AG09309 (cell line): ENCODE data around the gene OLFML2A.

ENCODE experiments used
- DNase-seq: peaks from one replicate; pipeline ENCODE4 v3.0.0-alpha.2; 2010; ENCODE audit warnings: low read depth
- H3K4me3 ChIP-seq: 2 replicates; pipeline ENCODE4 v1.5.1; 2011; ENCODE audit warnings: mild to moderate bottlenecking, low read depth, low read length, moderate library complexity; ENCODE audit not compliant: control insufficient read depth
- TF ChIP-seq, protein P1 (sequence below): IDR thresholded peaks from 2 replicates; pipeline ENCODE4 v1.5.1; 2011; ENCODE audit warnings: mild to moderate bottlenecking, low read depth, low read length, inconsistent platforms; ENCODE audit not compliant: insufficient read depth, control insufficient read depth; ENCODE audit errors: missing control alignments

The OLFML2A gene

DNA sequence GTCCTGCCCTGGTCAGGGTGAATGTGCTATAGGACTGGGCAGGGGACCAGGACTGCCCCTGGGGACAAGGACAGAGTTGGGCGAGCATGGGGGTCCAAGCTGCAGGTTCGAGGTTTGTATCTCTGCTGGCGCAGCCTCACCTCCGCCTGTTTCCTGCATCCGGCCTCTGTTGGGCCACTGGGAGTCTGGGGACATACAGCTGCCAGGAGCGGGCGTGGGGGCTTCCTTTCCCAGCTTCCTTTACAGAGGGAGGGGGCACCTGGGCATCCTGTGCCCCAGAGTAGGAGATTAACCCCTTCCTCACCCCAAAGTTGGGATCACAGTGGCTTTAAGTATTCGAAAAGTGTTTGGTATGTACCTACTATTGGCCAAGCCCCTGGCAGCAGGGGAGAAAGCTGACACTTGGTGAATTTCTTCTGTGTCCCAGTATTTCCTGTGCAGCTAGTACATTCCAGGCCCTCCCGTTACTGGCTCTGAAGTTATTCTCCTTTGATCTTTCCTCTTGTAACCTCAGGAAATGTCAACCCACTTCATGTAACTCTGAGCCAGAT, 19.0 kb downstream of the OLFML2A start:
- H3K4me3 ChIP-seq, result no peak overlapping the region
- TF ChIP-seq, protein P1, sequence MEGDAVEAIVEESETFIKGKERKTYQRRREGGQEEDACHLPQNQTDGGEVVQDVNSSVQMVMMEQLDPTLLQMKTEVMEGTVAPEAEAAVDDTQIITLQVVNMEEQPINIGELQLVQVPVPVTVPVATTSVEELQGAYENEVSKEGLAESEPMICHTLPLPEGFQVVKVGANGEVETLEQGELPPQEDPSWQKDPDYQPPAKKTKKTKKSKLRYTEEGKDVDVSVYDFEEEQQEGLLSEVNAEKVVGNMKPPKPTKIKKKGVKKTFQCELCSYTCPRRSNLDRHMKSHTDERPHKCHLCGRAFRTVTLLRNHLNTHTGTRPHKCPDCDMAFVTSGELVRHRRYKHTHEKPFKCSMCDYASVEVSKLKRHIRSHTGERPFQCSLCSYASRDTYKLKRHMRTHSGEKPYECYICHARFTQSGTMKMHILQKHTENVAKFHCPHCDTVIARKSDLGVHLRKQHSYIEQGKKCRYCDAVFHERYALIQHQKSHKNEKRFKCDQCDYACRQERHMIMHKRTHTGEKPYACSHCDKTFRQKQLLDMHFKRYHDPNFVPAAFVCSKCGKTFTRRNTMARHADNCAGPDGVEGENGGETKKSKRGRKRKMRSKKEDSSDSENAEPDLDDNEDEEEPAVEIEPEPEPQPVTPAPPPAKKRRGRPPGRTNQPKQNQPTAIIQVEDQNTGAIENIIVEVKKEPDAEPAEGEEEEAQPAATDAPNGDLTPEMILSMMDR, result no peak
- DNase-seq, result no peak

DNA sequence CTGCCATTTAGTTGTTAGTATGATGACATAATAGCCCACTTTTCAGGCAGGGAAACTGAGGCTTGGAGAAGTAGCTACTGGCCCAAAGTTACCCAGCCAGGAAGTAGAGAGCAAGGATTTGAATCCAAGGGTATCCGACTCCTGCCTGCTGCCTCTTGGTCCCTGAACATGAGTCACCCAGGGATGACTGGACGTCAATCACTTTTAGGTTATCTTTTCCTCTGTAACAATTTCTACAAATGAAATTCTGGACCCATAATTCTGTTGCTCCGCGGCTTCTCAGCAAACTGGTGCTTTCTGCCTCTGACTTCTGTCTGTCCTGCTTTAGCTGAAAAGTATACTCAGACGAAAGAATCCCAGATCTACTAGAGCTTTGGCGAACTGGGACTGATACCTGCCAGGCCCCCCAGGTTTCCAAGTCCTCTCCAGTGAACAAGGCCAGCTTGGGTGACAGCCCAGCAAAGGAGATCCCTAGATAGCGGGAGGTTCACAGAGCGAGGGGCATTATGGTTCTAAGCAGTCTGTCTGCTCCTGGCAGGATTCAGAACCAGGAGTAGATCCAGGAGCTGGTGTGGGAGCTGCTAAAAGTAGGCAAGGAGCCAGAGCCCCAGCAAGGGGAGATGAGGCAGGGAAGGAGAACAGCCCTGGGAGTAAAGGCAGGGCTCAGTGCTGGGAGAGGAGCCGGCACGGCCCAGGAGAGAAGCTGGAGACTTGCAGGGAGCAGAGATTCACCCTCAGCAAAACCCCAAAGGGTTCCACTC, 20.6 kb downstream of the OLFML2A start:
- no peak overlapping the region for H3K4me3 ChIP-seq
- TF ChIP-seq, protein P1, result no peak
- DNase-seq, result no peak

DNA sequence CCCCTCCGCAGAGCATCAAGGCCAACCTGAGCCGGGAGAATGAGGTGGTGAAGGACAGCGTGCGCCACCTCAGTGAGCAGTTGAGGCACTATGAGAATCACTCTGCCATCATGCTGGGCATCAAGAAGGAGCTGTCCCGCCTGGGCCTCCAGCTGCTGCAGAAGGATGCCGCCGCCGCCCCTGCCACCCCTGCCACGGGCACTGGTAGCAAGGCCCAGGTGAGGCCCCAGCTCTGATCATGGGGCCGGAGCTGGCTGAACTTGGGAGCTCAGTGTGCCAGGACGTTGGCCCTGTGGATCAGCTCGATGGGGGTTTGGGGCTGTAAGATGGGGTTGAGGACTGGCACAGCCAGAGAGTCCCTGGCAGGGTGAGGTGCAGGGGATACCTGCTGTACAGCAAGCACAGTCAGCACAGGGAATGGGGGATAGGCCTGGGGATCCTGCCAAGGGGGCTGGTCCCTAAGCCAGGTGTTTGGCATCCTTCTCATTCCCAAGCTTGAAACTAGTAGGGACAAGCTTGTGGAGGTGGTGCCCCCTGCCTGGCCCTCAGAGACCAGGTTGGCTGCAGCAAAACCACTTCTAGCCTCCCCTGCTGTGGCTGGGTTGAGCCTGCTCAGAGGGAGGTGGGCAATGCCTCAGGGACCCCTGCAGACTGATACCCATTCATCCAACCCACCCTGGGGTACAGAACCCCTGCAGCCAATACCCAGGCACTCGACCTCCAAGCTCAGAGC, 22.5 kb downstream of the OLFML2A start:
- DNase-seq, result no peak
- TF ChIP-seq, protein P1, result no peak

DNA sequence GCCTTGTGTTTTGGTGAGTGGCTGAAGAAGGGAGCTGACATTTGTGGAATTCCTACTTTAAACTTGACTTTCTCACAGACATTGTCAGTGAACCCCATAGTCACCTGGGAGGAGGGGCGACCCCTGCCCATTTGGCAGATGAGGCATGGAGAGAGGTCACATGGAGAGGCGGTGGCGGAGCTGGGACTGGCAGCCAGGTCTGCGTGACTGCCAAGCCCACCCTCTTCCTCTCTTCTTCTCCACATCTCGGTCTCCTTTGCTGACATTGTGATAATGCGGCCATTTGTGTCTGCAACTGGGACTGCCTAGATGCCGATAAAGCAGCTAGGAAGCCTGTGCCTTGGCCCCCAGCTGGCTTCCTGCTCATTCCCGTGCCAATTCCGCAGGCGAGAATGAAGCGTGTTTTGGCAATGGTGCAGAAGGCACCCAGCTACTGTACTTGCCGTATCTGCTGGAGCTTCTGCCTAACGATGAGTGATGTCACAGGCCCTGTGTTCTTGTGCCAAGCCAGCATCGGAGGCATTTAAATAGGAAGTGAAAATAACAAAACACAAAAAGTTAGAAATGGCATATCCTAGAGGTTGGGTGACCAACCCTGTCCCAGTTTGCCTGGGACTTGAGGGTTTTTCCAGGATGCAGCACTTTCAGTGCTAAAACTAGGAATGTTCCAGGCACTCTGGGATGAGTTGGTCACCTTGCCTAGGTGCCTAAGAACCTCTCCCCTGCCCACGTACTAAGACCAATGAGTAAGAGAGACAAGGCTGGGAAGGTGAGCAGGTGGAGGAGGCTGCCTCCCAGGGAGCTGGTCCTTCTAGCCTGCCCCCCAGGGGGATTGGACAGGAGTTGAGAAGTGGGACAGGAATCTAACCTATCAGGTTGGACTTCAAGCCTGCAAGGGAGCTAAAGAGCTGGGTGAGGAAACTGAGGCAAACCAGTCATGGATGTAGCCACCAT, 23.6 kb downstream of the OLFML2A start:
- no peak for DNase-seq
- TF ChIP-seq, protein P1, result no peak
- no peak overlapping the region for H3K4me3 ChIP-seq

More for the DNA sequence above, 22.5 kb downstream of the OLFML2A start:
- H3K4me3 ChIP-seq, result no peak overlapping the region

DNA sequence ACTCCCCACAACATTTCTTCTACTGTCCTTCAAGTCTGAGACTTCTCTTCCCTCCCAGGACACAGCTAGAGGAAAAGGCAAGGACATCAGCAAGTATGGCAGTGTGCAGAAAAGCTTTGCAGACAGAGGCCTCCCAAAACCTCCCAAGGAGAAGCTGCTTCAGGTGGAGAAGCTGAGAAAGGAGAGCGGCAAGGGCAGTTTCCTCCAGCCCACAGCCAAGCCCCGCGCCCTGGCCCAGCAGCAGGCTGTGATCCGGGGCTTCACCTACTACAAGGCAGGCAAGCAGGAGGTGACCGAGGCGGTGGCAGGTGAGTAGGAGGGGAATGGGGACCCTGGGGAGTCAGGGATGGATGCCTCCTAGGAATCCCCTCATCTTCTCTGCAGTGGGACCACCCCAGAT, 24.4 kb downstream of the OLFML2A start:
- no peak overlapping the region for H3K4me3 ChIP-seq
- no peak for DNase-seq
- TF ChIP-seq, protein P1, result no peak

DNA sequence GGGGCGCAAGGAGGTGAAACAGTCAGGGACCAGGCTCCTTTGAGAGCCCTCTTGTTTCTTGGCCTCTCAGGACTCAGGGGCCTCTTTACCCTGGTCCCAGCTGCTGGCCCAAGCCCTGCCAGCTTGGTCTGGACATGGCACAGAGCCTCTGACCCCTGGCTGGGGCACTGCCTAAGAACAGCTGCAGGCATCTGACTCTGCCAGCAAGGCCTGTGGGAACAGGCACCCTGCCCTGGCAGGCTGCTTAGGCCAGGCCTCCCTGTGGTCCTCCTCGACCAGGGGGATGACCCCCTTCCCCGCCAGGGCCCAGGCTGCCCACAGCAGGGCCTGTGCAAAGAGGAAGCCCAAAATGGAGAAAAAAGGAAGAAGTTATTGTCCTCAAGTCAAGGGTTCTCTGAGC, 25.5 kb downstream of the OLFML2A start:
- H3K4me3 ChIP-seq, result no peak overlapping the region
- TF ChIP-seq, protein P1, result no peak
- no peak for DNase-seq
